Right lung (tissue), 5 donors: ENCODE results near the gene AKNA. TPM values are rescaled to one million over a fixed set of nuclear protein-coding genes. Genes with fewer than 3 reads are reported as not detected.

Experiments used
- DNase-seq, 2 donors: peaks; one replicate each; pipeline ENCODE4 v3.0.0-alpha.2; 2013
- polyA plus RNA-seq, 5 donors: library from polyadenylated mRNA; unstranded; fragments of 120-200 nt; gene quantifications; one replicate each; pipeline versions ENCODE4 v1.2.1 to v1.2.3, GENCODE V29; 2013; ENCODE audit warnings: inconsistent platforms in 1 of 5, low replicate concordance in 1 of 5; ENCODE audit not compliant: insufficient read length in 5 of 5, insufficient read depth in 1 of 5

The AKNA gene
- polyA plus RNA-seq, 5 donors = 29.3 to 38.6 (median 31.2) TPM

GRCh38 chr9:114378016-114378415 lies 9.8 kb downstream of the AKNA start:
- no peak for DNase-seq

GRCh38 chr9:114376586-114377445 lies 11.0 kb downstream of the AKNA start:
- DNase-seq = no peak

GRCh38 chr9:114375386-114376175 lies 12.2 kb downstream of the AKNA start:
- no peak for DNase-seq

GRCh38 chr9:114374936-114375335 lies 12.8 kb downstream of the AKNA start:
- no peak for DNase-seq

GRCh38 chr9:114373960-114374730 lies 13.6 kb downstream of the AKNA start:
- DNase-seq = no peak

GRCh38 chr9:114372921-114373448 lies 14.8 kb downstream of the AKNA start:
- DNase-seq = no peak

- no peak for DNase-seq
Observed at GRCh38 chr9:114371973-114372917, 15.5 kb downstream of the AKNA start.

GRCh38 chr9:114371343-114371944 lies 16.3 kb downstream of the AKNA start:
- no peak for DNase-seq

GRCh38 chr9:114370968-114371320 lies 16.8 kb downstream of the AKNA start:
- DNase-seq = no peak

- DNase-seq = no peak
Observed at GRCh38 chr9:114370251-114370967, 17.4 kb downstream of the AKNA start.

- DNase-seq = no peak
Observed at GRCh38 chr9:114369216-114370130, 18.3 kb downstream of the AKNA start.

GRCh38 chr9:114367772-114368569 lies 19.8 kb downstream of the AKNA start:
- no peak for DNase-seq

GRCh38 chr9:114367366-114367765 lies 20.4 kb downstream of the AKNA start:
- no peak for DNase-seq

GRCh38 chr9:114366334-114367128 lies 21.3 kb downstream of the AKNA start:
- DNase-seq = peak in 1 of 2 donors; percentile 55

- no peak for DNase-seq
Observed at GRCh38 chr9:114365194-114365593, 22.6 kb downstream of the AKNA start.

GRCh38 chr9:114364134-114365041 lies 23.4 kb downstream of the AKNA start:
- no peak for DNase-seq
